HG03025 (cell line): ENCODE measurements around the gene SLC17A2.

ENCODE experiments used
- ATAC-seq: cut with Tn5 transposase; IDR thresholded peaks from one replicate; pipeline ENCODE4 v1.9.1; 2021; ENCODE audit warnings: mild to moderate bottlenecking, moderate library complexity; ENCODE audit not compliant: unreplicated experiment, low FRiP score

SLC17A2 gene, protein sequence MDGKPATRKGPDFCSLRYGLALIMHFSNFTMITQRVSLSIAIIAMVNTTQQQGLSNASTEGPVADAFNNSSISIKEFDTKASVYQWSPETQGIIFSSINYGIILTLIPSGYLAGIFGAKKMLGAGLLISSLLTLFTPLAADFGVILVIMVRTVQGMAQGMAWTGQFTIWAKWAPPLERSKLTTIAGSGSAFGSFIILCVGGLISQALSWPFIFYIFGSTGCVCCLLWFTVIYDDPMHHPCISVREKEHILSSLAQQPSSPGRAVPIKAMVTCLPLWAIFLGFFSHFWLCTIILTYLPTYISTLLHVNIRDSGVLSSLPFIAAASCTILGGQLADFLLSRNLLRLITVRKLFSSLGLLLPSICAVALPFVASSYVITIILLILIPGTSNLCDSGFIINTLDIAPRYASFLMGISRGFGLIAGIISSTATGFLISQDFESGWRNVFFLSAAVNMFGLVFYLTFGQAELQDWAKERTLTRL

DNA sequence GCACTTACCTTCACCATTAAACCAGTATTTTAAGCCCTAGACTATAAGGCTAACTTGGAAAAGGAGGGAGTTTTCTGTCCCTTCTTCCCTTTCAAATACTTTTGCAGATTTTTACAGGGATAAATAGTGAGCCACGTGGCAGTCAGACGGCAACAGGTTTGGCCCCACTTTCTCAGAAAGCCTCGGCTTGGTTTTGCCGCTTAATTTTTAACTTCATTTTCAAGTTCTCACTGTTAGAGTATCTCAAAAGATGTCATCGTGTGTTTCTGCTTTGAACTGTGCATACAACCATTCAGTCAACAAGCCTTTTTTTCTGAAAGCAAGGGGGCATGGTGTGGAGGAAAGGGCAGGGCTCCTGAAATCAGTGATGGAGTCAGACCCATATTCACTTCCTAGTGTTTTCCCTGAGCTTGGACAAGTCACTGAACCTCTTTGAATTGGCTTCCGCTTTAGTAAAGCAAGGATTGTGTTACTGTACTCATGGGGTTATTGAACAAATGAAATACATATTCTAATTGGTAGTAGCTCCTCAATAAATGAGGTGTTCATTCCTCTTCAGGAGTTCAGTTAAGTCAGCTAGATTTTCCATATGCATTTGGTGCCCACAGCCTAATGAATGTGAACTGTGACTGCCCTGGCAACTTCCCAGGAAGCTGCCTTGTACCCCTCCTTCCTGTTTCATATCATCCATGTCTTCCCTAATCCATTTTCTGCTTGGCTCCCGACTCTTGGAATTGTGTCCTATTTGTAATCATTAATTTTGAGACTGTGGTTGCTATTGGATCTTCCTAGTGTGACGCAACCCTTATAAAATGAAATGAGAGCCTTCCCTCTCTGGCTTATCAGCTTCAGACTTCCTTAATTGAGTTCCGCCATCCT, at the start of gene SLC17A2:
SLC17A2 (minus strand) TSS at position 160 of the 879 bp plus-strand sequence. CDS start 4,895 bp downstream, outside the sequence.
- ATAC-seq: no peak

DNA sequence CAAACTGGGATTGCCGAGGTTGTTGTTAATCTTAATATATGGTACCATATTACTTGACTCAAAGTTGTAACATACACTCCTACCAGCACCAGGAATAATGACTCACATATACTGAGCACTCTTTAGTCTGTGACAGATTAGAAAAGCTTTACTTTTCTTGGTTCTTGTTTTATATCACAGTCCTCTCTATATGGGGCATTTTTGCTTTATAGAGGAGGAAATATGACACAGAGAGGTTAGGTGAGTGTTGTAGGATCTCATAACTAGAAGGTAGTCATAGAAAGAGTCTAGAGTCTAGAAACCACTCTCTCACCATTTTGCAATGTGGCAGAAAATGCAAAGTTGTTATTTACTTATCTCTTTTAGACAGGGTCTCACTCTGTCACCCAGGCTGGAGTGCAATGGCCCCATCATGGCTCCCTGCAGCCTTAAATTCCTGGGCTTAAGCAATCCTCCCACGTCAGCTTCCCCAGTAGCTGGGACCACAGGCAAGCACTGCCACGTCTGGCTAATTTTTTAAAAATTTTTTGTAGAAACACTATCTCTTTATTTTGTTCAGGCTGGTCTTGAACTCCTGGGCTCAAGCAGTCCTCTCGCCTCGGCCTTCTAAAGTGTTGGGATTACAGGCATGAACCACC, 45.6 kb upstream of the SLC17A2 start:
- no peak for ATAC-seq

DNA sequence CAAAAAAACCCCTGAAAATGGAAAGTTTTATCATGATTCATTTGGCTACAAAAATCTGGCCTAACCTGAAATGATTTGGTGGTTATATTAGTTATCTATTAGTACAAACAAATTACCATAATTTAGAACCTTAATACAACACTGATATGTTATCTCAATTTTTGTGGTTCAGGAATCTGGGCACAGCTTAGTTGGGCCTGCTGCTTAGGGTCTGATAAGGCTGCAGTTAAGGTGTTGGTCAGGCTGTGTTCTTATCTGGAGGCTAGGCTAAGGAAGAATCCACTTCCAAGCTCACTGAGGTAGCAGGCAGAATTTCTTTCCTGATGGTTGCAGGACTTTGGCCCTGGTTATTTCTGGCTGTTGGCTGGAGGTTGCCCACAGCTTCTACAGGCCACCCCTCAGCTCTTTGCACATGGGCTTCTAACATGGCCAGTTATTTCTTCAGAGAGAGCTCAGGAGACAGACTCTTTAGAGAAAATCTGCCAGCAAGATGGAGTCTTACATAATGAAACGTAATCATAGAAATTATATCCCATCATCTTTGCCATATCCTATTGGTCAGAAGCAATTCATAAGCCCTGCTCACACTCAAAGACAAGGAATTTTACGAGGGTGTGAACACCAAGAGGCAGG, 43.5 kb upstream of the SLC17A2 start:
- no peak for ATAC-seq

DNA sequence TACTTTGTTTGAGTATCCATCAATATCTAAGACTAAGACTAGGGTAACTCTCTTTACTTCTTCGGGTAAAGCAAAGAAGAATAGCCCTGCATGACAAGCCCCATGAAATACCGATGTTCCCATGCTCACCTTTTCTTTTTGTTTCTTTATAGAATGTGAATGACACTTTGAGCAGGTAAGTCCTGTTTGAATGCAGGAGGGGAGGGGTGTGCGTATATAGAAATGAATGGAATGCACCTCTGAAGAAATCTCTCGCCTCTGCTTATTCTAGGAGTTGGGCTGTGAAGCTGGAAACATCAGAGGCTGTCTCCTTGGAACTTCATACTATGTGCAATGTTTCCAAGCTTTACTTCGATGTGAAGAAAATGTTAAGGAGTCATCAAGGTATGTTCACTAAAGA, 42.4 kb upstream of the SLC17A2 start:
- no peak for ATAC-seq

DNA sequence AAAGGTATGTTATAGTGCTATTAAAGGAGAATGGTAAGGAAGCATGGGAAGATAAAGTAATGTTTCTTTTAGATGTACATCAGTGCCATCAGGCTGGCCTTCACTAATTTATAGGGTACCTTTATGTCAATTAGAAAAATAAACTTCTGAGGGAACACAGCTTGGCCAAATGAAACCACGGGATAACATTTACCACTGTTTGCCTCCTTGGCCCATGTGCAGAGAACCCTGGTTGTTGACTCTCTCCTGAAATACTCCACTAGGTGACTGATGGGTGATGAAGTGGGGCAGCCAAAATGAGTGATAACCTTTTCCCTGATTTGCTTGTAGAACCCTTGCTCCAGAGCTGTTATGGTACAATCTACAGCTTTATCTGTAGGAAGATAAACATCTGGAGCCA, 41.6 kb upstream of the SLC17A2 start:
- ATAC-seq: no peak

DNA sequence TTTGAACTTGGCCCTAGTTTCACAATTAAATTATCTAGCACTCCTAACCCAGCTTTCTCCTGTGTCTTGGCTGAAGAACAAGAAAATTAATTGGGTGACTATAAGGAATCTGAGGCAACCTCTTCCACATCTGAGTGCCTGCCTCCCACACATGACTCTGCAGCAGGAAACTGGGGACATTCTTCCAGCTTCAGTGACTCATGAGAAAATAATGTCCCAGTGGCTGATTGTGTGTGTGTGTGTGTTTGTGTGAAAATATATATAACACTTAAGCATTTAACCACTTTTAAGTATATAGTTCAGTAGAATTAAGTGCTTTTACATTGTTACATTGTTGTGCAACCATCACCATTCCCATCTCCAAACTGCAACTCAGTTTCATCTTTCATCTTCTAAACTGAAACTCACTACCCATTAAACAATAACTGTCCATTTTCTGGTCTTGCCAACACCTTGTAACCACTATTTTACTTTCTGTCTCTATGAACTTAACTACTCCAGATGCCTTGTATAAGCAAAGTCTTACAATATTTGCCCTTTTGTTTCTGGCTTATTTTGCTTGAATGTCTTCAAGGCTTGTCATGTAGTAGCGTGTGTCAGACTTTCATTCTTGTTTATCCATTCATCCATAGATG, 40.8 kb upstream of the SLC17A2 start:
- no peak for ATAC-seq

DNA sequence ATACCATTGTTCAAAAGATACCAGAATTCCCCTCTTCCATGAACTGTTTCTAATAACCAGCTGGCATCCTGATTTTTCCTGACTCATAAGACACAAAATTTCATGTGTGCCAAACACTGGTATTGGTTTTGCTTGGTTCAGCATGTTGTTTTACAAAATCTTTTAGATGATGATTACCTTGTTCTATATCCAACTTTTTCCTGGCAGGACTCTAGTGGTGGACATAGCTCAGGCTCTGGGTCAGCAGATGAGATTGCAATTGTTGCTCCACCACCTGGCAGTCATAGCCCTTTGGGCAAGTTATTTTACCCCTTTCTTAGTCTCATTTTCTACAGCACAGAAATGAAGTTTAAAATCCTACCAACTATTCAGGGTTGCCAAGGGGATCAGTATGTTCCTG, 38.3 kb upstream of the SLC17A2 start:
- no peak for ATAC-seq

DNA sequence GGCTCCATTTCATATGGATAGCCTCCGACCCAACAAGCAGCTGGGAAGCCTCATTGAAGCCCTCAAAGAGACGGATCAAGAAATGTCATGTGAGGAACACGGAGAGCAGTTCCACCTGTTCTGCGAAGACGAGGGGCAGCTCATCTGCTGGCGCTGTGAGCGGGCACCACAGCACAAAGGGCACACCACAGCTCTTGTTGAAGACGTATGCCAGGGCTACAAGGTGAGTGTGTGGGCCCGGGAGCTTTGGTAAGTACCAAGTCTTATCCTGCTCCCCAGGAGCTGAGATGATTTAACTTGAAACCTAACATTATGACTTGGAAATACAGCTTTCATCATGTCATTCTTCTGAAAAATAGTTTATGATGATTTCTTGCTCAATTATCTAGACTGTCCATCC, 36.2 kb upstream of the SLC17A2 start:
- ATAC-seq: no peak

DNA sequence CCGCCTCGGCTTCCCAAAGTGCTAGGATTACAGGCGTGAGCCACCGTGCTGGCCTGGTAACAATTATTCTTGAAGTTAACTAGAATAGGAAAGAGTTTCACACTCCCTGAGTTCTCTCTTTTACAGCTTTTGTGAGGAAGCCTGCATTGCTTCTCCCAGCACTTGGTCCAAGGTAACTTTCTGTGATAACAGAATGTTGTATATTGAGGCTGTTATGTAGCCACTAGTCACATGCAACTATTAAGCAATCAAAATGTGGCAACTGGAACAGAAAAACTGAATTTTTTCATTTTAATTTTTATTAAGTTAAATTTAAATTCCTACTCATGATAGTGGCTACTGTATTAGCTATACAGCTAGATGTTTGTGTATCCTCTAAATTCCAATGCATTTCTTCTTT, 34.6 kb upstream of the SLC17A2 start:
- ATAC-seq: no peak

DNA sequence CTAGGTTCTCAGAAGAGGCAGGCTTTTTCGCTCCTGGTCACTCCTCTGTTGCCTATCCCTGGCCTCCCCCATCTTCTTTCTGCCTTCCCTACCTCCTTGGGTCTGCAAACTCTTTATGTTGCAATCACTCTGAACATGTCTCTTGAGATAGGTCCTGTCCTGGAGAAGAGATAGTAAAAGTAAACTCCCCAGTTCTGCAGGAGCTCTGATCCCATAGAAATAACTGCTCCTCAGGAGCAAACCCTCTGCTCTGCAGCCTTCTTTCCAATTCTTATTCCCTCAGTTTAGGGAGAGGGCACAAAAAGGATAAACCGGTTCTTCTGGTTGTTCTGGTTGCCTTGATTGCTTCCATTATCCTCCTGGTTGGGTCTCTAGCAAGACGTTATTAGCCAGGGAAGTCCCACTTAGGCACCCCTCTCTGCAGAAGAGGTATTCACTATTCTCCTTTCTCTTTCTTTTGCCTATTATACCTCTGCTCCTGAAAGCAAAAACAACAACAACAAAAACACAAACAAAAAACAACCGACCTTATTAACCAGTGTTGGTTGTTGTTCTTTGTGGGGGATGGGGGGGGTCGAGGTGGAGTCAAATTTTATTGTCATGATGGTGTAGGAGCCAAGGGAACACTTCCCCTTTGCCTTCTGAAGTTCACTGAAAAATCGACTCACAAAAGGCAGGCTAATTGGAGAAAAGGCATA, 33.1 kb upstream of the SLC17A2 start:
- no peak for ATAC-seq

DNA sequence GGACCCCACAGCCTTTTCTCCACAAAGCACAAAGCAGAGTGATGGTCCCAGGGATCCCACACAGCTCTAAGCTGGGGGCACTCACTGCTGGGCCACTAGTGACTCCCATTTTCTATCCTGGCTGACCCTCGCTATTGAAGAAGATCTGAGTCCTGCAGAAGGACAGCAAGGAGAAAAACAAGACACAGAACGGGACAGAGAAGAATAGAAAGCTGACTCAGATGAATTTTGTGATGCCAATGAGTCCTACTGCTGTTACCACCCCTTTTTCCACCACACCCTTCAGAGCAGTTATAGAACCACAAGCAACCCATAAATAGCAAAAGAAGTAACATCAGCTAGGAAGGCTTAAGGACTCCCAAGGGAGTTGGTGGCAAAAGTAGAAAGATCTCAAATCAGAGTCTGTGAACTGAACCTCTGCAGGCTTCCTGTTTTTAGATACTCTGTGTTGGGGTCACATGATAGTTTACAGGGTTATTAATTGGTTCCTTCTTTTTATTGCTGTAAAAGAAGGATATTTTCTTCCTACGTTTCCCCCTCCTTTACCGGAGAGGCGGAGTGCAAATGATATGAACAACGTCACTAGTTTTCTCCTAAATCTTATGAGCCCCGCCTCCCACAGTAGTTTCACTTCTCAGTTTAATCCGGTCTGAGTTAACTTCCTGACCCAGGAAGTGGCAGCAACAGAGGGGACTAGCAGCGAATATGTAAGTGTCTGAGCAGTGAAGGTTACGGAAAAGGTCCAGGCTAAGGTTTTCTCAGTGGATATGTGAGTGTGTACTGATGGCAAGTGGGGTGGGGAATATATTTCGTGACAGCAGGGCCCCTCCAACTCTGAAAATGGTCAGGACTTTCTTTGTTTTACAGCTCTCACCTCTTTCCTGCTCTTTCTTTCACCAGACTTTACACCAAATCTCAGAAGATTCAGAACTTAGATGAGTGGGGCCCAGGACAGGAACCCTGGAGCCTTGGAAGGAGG, 31.9 kb upstream of the SLC17A2 start, which contains the start of gene TRIM38:
TRIM38 (plus strand) TSS at position 654 of the 979 bp plus-strand sequence. CDS start 3,721 bp downstream, outside the sequence.
- ATAC-seq: peak; percentile 80

DNA sequence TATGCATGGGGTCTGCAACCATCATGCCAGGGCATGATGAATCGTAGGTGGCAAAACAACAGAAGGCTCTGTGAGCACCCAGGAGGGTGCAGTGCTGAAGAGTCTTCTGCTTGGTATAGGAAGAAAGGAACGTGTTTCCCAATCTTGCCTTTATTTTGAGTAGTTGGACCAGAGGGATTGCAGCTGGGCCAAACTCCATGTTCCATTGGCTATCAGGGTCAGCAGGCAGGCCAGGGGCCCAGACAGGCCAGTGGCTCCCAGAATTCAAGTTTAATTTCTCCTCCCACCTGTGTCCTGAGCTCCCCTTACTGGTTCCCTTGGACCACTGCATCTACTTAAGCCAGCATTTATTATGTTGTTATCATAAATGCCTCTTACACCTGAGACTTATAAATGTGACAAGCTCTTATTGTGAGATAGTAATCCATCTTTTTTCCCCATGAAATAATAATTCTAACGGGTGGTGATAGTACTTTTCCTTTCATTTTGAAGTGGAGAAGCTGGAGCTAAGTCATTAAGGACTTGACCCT, 31.2 kb upstream of the SLC17A2 start:
- no peak for ATAC-seq

DNA sequence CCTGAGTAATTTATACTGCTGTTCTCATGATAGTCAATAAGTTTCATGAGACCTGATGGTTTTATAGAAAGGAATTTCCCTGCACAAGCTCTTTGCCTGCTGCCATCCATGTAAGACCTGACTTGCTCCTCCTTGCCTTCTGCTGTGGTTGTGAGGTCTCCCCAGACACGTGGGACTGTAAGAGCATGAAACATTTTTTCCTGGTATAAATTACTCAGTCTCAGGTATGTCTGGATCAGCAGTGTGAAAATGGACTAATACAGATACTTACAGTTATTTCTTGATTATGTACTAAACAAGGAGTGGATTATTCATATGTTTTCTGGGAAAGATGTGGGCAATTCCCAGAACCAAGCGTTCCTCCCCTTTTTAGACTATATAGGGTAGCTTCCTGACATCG, 30.2 kb upstream of the SLC17A2 start:
- ATAC-seq: no peak

DNA sequence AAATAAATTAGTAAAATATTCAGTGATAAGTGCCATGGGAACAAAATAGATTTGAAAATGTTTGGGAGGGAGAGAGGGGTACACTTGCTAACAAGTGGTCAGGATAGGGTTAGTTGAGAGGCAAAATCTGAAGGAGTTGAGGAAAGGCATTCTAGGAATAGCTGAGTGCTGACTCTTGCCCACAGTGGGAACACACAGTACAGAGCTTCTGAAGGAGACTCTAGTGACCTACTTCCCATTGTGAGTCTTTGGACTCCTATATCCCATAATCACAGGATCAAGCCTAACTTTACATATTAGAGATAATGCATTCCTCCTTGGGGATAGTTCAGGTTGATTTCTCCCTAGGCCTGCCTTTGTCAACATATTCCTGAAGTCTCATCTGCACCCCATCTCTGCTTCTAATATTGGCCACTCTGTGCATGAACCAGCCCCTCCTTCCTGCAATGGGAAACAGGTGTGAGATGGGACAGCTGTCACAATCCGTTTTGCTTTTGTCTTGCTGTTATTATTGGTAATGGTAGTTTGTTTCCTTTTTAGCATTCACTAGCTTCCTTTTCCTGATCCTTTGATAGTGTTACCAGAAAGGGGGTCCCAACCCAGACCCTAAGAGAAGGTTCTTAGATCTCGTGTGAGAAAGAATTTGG, 29.5 kb upstream of the SLC17A2 start:
- no peak for ATAC-seq

DNA sequence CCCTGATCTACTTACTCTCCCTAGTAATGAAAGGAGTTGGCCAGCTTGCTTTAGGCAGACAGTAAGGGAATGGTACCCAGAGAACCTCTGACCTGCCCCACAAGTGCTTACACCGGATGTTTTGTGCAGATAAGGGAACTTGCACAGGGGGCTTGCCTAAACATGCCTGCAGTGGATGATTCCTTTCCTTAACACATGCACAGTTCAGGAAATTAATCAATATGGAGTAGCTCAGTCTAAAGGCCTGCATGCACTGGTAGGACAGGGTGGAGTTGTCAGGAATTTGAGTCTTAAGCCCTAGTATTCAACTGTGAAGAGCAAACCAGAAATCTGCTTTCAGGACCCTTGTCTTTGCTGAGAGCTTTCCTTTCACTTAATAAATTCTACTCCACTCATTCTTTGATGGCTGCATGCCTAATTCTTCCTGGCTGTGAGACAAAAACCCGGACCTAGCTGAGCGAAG, 28.2 kb upstream of the SLC17A2 start:
- ATAC-seq: no peak

DNA sequence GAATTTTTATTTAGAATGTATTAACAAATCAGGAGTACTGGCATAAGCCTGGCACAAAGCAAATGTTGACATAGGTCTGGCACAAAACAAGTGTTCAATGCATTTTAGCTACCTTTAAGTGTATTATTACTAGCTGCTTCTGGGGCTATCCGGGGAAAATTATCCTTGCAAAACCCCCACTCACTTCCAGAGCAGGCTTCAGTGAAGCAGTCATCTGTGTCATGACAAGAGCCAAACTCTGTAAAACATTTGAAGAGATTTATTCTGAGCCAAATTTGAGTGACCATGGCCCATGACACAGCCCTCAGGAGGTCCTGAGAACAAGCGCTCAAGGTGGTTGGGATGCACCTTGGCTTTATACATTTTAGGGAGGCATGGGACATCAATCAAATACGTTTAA, 25.7 kb upstream of the SLC17A2 start:
- no peak for ATAC-seq

DNA sequence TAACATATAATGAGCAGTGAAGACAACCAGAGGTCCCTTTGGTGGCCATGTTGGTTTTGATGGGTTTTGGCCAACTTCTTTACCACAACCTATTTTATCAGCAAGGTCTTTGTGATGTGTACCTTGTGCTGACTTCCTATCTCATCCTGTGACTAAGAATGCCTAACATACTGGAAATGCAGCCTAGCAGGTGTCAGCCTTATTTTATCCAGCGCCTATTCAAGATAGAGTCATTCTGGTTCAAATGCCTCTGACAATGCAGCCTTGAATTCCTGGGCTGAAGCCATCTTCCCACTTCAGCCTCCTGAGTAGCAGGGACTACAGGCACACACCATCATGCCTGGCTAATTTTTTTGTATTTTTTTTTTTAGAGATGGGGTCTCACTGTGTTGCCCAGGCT, 24.3 kb upstream of the SLC17A2 start:
- ATAC-seq: no peak
